H1 (cell line): ENCODE measurements around the gene CTNNA3.

Experiments used
- BRCA1 ChIP-seq: IDR thresholded peaks from 2 replicates; pipeline ENCODE4 v1.6.1; 2012; ENCODE audit warnings: low read depth, low read length, improper control_type of control experiment
- JUN ChIP-seq: IDR thresholded peaks from 2 replicates; pipeline ENCODE4 v1.6.1; 2011; ENCODE audit warnings: low read depth, mild to moderate bottlenecking, improper control_type of control experiment, low read length
- TF ChIP-seq, protein P1 (sequence below), 3 experiments: IDR thresholded peaks; 1 replicate in 2 of 3; 2 replicates in 1 of 3; pipeline versions ENCODE4 v1.5.1 to v1.6.1; 2011; ENCODE audit warnings: low read length in 3 of 3, mild to moderate bottlenecking in 3 of 3, inconsistent platforms in 2 of 3, low read depth in 1 of 3, moderate library complexity in 1 of 3; ENCODE audit not compliant: insufficient read depth in 1 of 3; ENCODE audit errors: control extremely low read depth in 1 of 3
- TF ChIP-seq, protein P2 (sequence below): IDR thresholded peaks from 2 replicates; pipeline ENCODE4 v1.6.1; 2012; ENCODE audit warnings: inconsistent platforms

GRCh38 chr10:66180581-66181318 lies 1515.2 kb downstream of the CTNNA3 start:
- TF ChIP-seq, protein P1, sequence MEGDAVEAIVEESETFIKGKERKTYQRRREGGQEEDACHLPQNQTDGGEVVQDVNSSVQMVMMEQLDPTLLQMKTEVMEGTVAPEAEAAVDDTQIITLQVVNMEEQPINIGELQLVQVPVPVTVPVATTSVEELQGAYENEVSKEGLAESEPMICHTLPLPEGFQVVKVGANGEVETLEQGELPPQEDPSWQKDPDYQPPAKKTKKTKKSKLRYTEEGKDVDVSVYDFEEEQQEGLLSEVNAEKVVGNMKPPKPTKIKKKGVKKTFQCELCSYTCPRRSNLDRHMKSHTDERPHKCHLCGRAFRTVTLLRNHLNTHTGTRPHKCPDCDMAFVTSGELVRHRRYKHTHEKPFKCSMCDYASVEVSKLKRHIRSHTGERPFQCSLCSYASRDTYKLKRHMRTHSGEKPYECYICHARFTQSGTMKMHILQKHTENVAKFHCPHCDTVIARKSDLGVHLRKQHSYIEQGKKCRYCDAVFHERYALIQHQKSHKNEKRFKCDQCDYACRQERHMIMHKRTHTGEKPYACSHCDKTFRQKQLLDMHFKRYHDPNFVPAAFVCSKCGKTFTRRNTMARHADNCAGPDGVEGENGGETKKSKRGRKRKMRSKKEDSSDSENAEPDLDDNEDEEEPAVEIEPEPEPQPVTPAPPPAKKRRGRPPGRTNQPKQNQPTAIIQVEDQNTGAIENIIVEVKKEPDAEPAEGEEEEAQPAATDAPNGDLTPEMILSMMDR (IDR thresholded peaks at IDR 0.05; ENCODE audit: control extremely low read depth in 1 of 3, insufficient read depth in 1 of 3, low read depth in 1 of 3, low read length in 3 of 3), result peak in 2 of 3 experiments; percentile 32 to 47; a peak in 2 of 4 replicates
- TF ChIP-seq, protein P2, sequence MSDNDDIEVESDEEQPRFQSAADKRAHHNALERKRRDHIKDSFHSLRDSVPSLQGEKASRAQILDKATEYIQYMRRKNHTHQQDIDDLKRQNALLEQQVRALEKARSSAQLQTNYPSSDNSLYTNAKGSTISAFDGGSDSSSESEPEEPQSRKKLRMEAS, result no peak
- no peak for TF ChIP-seq JUN
- TF ChIP-seq BRCA1, result no peak
